K562 (cell line): ENCODE data around the gene LIMD2. TPM values are rescaled to one million over a fixed set of nuclear protein-coding genes. Genes with fewer than 3 reads are reported as not detected.

Experiments used
- ATAC-seq: fragments of 200-7000 bp; cut with Tn5 transposase; 3 replicates; pipeline ENCODE4 v1.9.1; 2020; ENCODE audit warnings: moderate library complexity
- BruUV-seq: library from RNA; stranded (reverse); fragments of 400-500 nt; replicated peaks from 2 replicates; lab custom pipeline; 2021; lab: Mats Ljungman, UMichigan
- CTCF ChIA-PET: fragments of 300-600 bp; formaldehyde crosslinking; extraction: SDS; loops from one replicate; lab custom pipeline; 2021; ENCODE audit warnings: low intra/inter-chr PET ratio; lab: Yijun Ruan, JAX
- POLR2A ChIA-PET: fragments of 300-600, 350-650 bp; sonication (Branson Sonifier 250); formaldehyde crosslinking; extraction: SDS; loops from one replicate; lab custom pipeline; 2021; ENCODE audit warnings: antibody characterized with exemption, inconsistent platforms; lab: Yijun Ruan, JAX
- DNase-seq, 4 experiments: peaks; one replicate each; pipeline versions ENCODE4 v3.0.0 to v3.0.0-alpha.2; 2011 to 2018; ENCODE audit warnings: low spot score in 3 of 4, mixed read lengths in 3 of 4; ENCODE audit errors: extremely low read depth in 1 of 4
- FAIRE-seq: peaks from 2 replicates; lab custom pipeline; 2011; peaks lifted over from hg19 to GRCh38; lab: Jason Lieb, UNC
- H2AFZ ChIP-seq: 2 replicates; pipeline ENCODE4 v1.6.0; 2011; ENCODE audit warnings: low read depth, low read length, control low read depth, inconsistent platforms
- H3K27ac ChIP-seq: fragments of 200-600 bp; 3 replicates; pipeline ENCODE4 v1.8.0; 2011; ENCODE audit warnings: low read depth, mild to moderate bottlenecking, control low read depth, inconsistent platforms, low read length, moderate library complexity, mixed read lengths; ENCODE audit errors: extremely low read depth
- H3K27me3 ChIP-seq, 2 experiments: fragments of 300-600 bp in 1 of 2; 2 replicates in 1 of 2; 3 replicates in 1 of 2; pipeline versions ENCODE4 v1.6.0 to v1.8.0; 2011; ENCODE audit warnings: inconsistent platforms in 2 of 2, low read length in 2 of 2, mild to moderate bottlenecking in 1 of 2, mixed read lengths in 1 of 2, moderate library complexity in 1 of 2; ENCODE audit not compliant: control insufficient read depth in 2 of 2, insufficient read depth in 2 of 2
- H3K36me3 ChIP-seq: fragments of 300-600 bp; 3 replicates; pipeline ENCODE4 v1.8.0; 2011; ENCODE audit warnings: mild to moderate bottlenecking, low read length, inconsistent platforms; ENCODE audit not compliant: control insufficient read depth, insufficient read depth
- H3K4me1 ChIP-seq, 2 experiments: fragments of 200-600 bp in 1 of 2; replicated peaks in 1 of 2; 2 replicates in 1 of 2; 3 replicates in 1 of 2; pipeline versions ENCODE4 v1.5.1 to v1.8.0; 2011; ENCODE audit warnings: inconsistent platforms in 2 of 2, low read length in 2 of 2, mild to moderate bottlenecking in 1 of 2, mixed read lengths in 1 of 2, moderate library complexity in 1 of 2; ENCODE audit not compliant: control insufficient read depth in 2 of 2, insufficient read depth in 2 of 2
- H3K4me2 ChIP-seq: 2 replicates; pipeline ENCODE4 v1.6.1; 2011; ENCODE audit warnings: low read length, control low read depth, inconsistent platforms, mixed read lengths; ENCODE audit not compliant: insufficient read depth
- H3K4me3 ChIP-seq: fragments of 200-600 bp; sonication (generic), shearing (Covaris generic); 2 replicates; pipeline ENCODE4 v1.5.1; 2016; ENCODE audit warnings: control low read depth, inconsistent platforms
- H3K79me2 ChIP-seq: fragments of 200-600 bp; 3 replicates; pipeline ENCODE4 v1.8.0; 2011; ENCODE audit warnings: low read length, inconsistent platforms; ENCODE audit not compliant: control insufficient read depth, insufficient read depth
- H3K9ac ChIP-seq, 2 experiments: 2 replicates each; pipeline versions ENCODE4 v1.6.0 to v1.6.1; 2011; ENCODE audit warnings: low read depth in 2 of 2, low read length in 2 of 2, control low read depth in 1 of 2, inconsistent platforms in 1 of 2, mild to moderate bottlenecking in 1 of 2, mixed read lengths in 1 of 2; ENCODE audit not compliant: insufficient read depth in 1 of 2
- H3K9me1 ChIP-seq: one replicate; pipeline ENCODE4 v1.6.0; 2011; ENCODE audit warnings: inconsistent platforms, mild to moderate bottlenecking, low read length, moderate library complexity; ENCODE audit not compliant: control insufficient read depth, insufficient read depth
- H3K9me3 ChIP-seq: replicated peaks from 2 replicates; pipeline ENCODE4 v1.5.1; 2011; ENCODE audit warnings: low read depth, low read length, inconsistent platforms; ENCODE audit not compliant: control insufficient read depth, insufficient read depth
- H4K20me1 ChIP-seq: replicated peaks from 2 replicates; pipeline ENCODE4 v1.6.1; 2011; ENCODE audit warnings: low read length, inconsistent platforms, mixed read lengths; ENCODE audit not compliant: control insufficient read depth, insufficient read depth
- ETV1 ChIP-seq: fragments of 450-650 bp; conservative IDR thresholded peaks from 2 replicates; pipeline ENCODE4 v1.6.1; 2016; ENCODE audit warnings: missing genetic modification characterization, control low read depth, low read depth, missing compliant biosample characterization
- FIP1L1 ChIP-seq: fragments of 200-400 bp; formaldehyde crosslinking; IDR thresholded peaks from 2 replicates; pipeline ENCODE4 v1.6.1; 2018; ENCODE audit warnings: mild to moderate bottlenecking, low read depth, low read length; ENCODE audit not compliant: poor library complexity, severe bottlenecking
- GTF2F1 ChIP-seq: IDR thresholded peaks from 2 replicates; pipeline ENCODE4 v1.6.1; 2011; ENCODE audit warnings: low read depth, low read length, improper control_type of control experiment
- MBD1 ChIP-seq: fragments of 250-450 bp; sonication (Bioruptor Pico); IDR thresholded peaks from 2 replicates; pipeline ENCODE4 v1.8.0; 2022; ENCODE audit warnings: inconsistent platforms
- NR3C1 ChIP-seq: sonication (generic); formaldehyde crosslinking; IDR thresholded peaks from 2 replicates; pipeline ENCODE4 v1.8.1; 2022; ENCODE audit warnings: missing genetic modification reagents
- NRF1 ChIP-seq, 2 experiments: fragments of 450-650 bp; IDR thresholded peaks in 1 of 2; conservative IDR thresholded peaks in 1 of 2; 2 replicates each; pipeline ENCODE4 v1.6.1; 2014; ENCODE audit warnings: mild to moderate bottlenecking in 2 of 2
- PCBP1 ChIP-seq: fragments of 200-400 bp; formaldehyde crosslinking; IDR thresholded peaks from 2 replicates; pipeline ENCODE4 v1.6.1; 2018; ENCODE audit warnings: mild to moderate bottlenecking, low read depth, low read length; ENCODE audit not compliant: poor library complexity, severe bottlenecking
- POLR2AphosphoS5 ChIP-seq: IDR thresholded peaks from 2 replicates; pipeline ENCODE4 v1.6.1; 2011; ENCODE audit warnings: mild to moderate bottlenecking, low read depth, low read length, moderate library complexity; ENCODE audit not compliant: control insufficient read depth, insufficient read depth
- PRMT5 ChIP-seq: sonication (generic); formaldehyde crosslinking; IDR thresholded peaks from 2 replicates; pipeline ENCODE4 v1.5.0; 2020; ENCODE audit warnings: missing genetic modification reagents
- SRSF3 ChIP-seq: fragments of 200-400 bp; formaldehyde crosslinking; IDR thresholded peaks from 2 replicates; pipeline ENCODE4 v1.6.1; 2016; ENCODE audit warnings: mild to moderate bottlenecking, low read length, moderate library complexity; ENCODE audit not compliant: insufficient read depth
- SUPT5H ChIP-seq: fragments of 450-650 bp; IDR thresholded peaks from 2 replicates; pipeline ENCODE4 v1.6.1; 2016
- ZBED1 ChIP-seq: IDR thresholded peaks from 2 replicates; pipeline ENCODE4 v1.6.1; 2014
- ZNF143 ChIP-seq: sonication (generic); formaldehyde crosslinking; IDR thresholded peaks from 2 replicates; pipeline ENCODE4 v1.9.0; 2022; ENCODE audit warnings: mild to moderate bottlenecking, missing genetic modification reagents
- ZNF384 ChIP-seq: IDR thresholded peaks from 2 replicates; pipeline ENCODE4 v1.6.1; 2012; ENCODE audit warnings: low read depth, low read length, improper control_type of control experiment
- ZNF668 ChIP-seq: fragments of 250-450 bp; sonication (Bioruptor Pico); IDR thresholded peaks from 2 replicates; pipeline ENCODE4 v1.8.0; 2022; ENCODE audit warnings: mild to moderate bottlenecking, inconsistent platforms
- WGBS: fragments of 100-300 bp; shearing (Covaris generic); methylation state at CpG from one replicate; pipeline ENCODE4 v1.1.6; 2016; ENCODE audit warnings: low coverage, mixed read lengths; ENCODE audit not compliant: insufficient coverage; ENCODE audit errors: missing lambda C conversion rate; 5-methylcytosine and 5-hydroxymethylcytosine counted together
- in situ Hi-C: fragments of 300-500 bp; cut with MboI; formaldehyde crosslinking; loops from 4 replicates; pipeline ENCODE4 v1.15.0; 2018; ENCODE audit warnings: inconsistent platforms, mixed read lengths
- intact Hi-C: fragments of 100-400 bp; cut with micrococcal nuclease; formaldehyde crosslinking; loops from 2 replicates; pipeline ENCODE4 v1.14.2; 2022
- polyA plus RNA-seq, 8 experiments: library from polyadenylated mRNA; depleted of rRNA in 4 of 8; stranded (reverse) in 5 of 8; unstranded in 3 of 8; fragments of >200 nt; fragmentation: Nextera tagmentation in 2 of 8; fragmentation: Illumina TruSeq in 1 of 8; extraction: Ambion mirVana in 2 of 8; extraction: Trizol in 1 of 8; gene quantifications; 2 replicates each; pipeline versions ENCODE4 v1.2.1 to v1.2.3, GENCODE V29; 2011 to 2014; ENCODE audit warnings: inconsistent platforms in 1 of 8, missing spikeins in 1 of 8
- total RNA-seq, 7 experiments: library from RNA; depleted of rRNA in 6 of 7; stranded (reverse); fragments of >200 nt in 6 of 7; fragmentation: Illumina TruSeq in 2 of 7; extraction: Trizol in 2 of 7; gene quantifications; 2 replicates each; pipeline versions ENCODE4 v1.2.1 to v1.2.3, GENCODE V29; 2011 to 2021; ENCODE audit warnings: low replicate concordance in 1 of 7
- TF ChIP-seq, protein P1 (sequence below): sonication (generic); formaldehyde crosslinking; IDR thresholded peaks from 2 replicates; pipeline ENCODE4 v1.8.0; 2022; ENCODE audit warnings: mild to moderate bottlenecking, missing genetic modification reagents
- TF ChIP-seq, protein P2 (sequence below): conservative IDR thresholded peaks from 2 replicates; pipeline ENCODE4 v1.6.1; 2011; ENCODE audit warnings: low read depth, mild to moderate bottlenecking, low read length; ENCODE audit not compliant: control insufficient read depth

Gene LIMD2
- total and polyA plus RNA-seq, 9 of the 15 experiments (the other 6 are each of a cell fraction or from before 2014, with no cell fraction given), result 0.07 to 11.2 (median 2.8) TPM

DNA sequence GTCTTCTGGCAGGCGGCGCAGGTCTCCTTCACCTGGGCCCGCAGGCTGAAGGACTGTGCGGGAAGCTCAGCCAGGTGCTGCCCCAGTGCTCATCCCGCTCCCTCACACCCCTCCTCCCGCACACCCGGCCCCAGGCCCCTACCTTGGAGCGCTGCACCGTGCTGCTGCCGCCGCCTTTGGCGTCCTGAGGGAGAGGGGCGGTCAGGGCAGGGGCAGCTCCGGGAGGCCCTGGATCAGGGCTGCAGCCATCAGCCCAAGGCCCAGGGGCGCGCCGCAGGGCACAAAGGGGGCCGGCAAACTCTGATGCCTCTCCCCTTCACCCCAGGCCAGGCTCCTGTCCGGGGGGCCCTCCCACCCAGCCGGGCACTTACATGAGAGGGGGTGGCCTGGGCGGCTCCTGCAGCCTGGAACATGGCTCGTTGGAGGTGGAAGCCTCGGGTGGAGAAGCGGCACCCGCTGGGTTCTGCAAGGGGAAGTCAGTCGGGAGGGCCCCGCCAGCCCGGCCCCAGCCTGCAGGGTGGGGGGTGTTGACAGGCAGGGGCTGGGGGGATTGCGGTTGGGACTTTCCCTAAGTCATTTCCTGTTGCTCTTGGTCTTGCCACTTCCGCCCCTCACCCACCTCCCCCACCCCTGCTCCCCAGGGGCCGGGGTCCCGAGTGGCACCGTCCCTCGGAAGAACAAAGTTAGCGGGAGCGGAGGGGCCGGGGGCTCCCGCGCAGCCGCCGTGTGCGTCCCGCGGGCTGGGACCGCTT is 863 bp downstream of the LIMD2 start:
- CTCF ChIA-PET, result interaction anchor here (0.7 kb wide), 1 partner anchor 136 kb away, joined by 3 read pairs; no protein-coding TSS in a partner anchor
- Histone ChIP-seq H3K4me3 (peak overlapping the region; percentile 51), H3K9me3 (no peaks in the 10 kb centered on the region), H3K27me3 (no peaks in the 10 kb centered on the region), H3K9me1 (no peaks in the 10 kb centered on the region), H3K4me2 (no peak overlapping the region), H3K79me2 (no peaks in the 10 kb centered on the region), H3K27ac (no peak overlapping the region), H3K4me1 (peaks cover 0 to 47% of the 10 kb centered on the region in 2 experiments; a peak in 2 of 5 replicates), H4K20me1 (no peaks in the 10 kb centered on the region), H2AFZ (no peak overlapping the region), H3K9ac (peak overlapping the region in 1 of 2 experiments; percentile 58; a peak in 2 of 4 replicates), H3K36me3 (peaks cover 2% of the 10 kb centered on the region; the same call in 1 of the 3 replicates)
- DNase-seq (no peak), FAIRE-seq (no peak), ATAC-seq (no peak)
- BruUV-seq, result no TSS peak
- intact Hi-C loops, result loop anchor here (5.0 to 10.0 kb wide), 3 partner anchors 77 to 272 kb away; partner anchors contain the start of gene MAP3K3
- POLR2A ChIA-PET, result interaction anchor here (0.6 to 2.0 kb wide), 4 partner anchors 7 to 524 kb away, joined by 3 to 7 read pairs (median 4); partner anchors contain the start of genes CCDC47 and DDX42
- in situ Hi-C loops, result no loop called here
- WGBS, result 53% methylated on average over 30 of the region's 45 CpGs
- TF ChIP-seq NR3C1 (no peak), PCBP1 (peak; percentile 37), POLR2AphosphoS5 (no peak), FIP1L1 (peak; percentile 14), MBD1 (CRISPR knock-in tag) (no peak), ETV1 (tag) (no peak), PRMT5 (CRISPR knock-in tag) (0 out of 2 replicates have a peak, but pooled peaks have one; percentile 23), ZNF668 (CRISPR knock-in tag) (no peak), ZNF384 (no peak), GTF2F1 (no peak), SUPT5H (no peak), ZNF143 (CRISPR knock-in tag) (no peak), SRSF3 (no peak), NRF1 (conservative IDR thresholded peaks at IDR 0.05 in 1 of 2, IDR thresholded peaks at IDR 0.05 in 1 of 2) (peak; percentile 24 to 29; a peak in 1 of 4 replicates), ZBED1 (no peak)
- TF ChIP-seq, protein P1, sequence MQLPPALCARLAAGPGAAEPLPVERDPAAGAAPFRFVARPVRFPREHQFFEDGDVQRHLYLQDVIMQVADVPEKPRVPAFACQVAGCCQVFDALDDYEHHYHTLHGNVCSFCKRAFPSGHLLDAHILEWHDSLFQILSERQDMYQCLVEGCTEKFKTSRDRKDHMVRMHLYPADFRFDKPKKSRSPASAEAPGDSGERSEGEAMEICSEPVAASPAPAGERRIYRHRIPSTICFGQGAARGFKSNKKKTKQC (CRISPR knock-in tag), result no peak
- TF ChIP-seq, protein P2, sequence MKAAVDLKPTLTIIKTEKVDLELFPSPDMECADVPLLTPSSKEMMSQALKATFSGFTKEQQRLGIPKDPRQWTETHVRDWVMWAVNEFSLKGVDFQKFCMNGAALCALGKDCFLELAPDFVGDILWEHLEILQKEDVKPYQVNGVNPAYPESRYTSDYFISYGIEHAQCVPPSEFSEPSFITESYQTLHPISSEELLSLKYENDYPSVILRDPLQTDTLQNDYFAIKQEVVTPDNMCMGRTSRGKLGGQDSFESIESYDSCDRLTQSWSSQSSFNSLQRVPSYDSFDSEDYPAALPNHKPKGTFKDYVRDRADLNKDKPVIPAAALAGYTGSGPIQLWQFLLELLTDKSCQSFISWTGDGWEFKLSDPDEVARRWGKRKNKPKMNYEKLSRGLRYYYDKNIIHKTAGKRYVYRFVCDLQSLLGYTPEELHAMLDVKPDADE, result no peak
